Endodermal cell (in vitro differentiated cells): ENCODE results near the gene SZT2. TPM values are rescaled to one million over a fixed set of nuclear protein-coding genes. Genes with fewer than 3 reads are reported as not detected.
A peak's percentile ranks its signal among the peaks of the same experiment; 100 is the strongest.

Source experiments
- DNase-seq: peaks from one replicate; pipeline ENCODE4 v3.0.0-alpha.2; 2017
- H3K27ac ChIP-seq: 2 replicates; pipeline ENCODE4 v1.5.1; 2013; ENCODE audit warnings: mild to moderate bottlenecking, low read depth, low read length, moderate library complexity
- H3K27me3 ChIP-seq: 2 replicates; pipeline ENCODE4 v1.6.1; 2013; ENCODE audit warnings: mild to moderate bottlenecking, low read length, moderate library complexity; ENCODE audit not compliant: insufficient read depth, control insufficient read depth, poor library complexity, severe bottlenecking
- H3K36me3 ChIP-seq: 2 replicates; pipeline ENCODE4 v1.7.0; 2013; ENCODE audit warnings: mild to moderate bottlenecking, low read length, moderate library complexity; ENCODE audit not compliant: control insufficient read depth, insufficient read depth
- H3K4me1 ChIP-seq: one replicate; pipeline ENCODE4 v1.7.0; 2013; ENCODE audit warnings: low read length; ENCODE audit not compliant: control insufficient read depth, insufficient read depth
- H3K4me3 ChIP-seq: 2 replicates; pipeline ENCODE4 v1.5.1; 2013; ENCODE audit warnings: mild to moderate bottlenecking, low read length, moderate library complexity
- H3K9ac ChIP-seq: 2 replicates; pipeline ENCODE4 v1.6.1; 2013; ENCODE audit warnings: mild to moderate bottlenecking, low read length, moderate library complexity; ENCODE audit not compliant: poor library complexity, severe bottlenecking; ENCODE audit errors: extremely low read depth
- H3K9me3 ChIP-seq: 2 replicates; pipeline ENCODE4 v1.6.1; 2013; ENCODE audit warnings: mild to moderate bottlenecking, low read length, moderate library complexity; ENCODE audit not compliant: control insufficient read depth
- H3K27ac Mint-ChIP-seq: 2 replicates; pipeline ENCODE4 v1.8.0; 2020; ENCODE audit warnings: mixed read lengths
- H3K27me3 Mint-ChIP-seq: 2 replicates; pipeline ENCODE4 v1.8.0; 2021; ENCODE audit warnings: mild to moderate bottlenecking, mixed read lengths; ENCODE audit not compliant: insufficient read depth
- H3K36me3 Mint-ChIP-seq: 2 replicates; pipeline ENCODE4 v1.8.0; 2020; ENCODE audit warnings: low read depth, mixed read lengths
- H3K4me1 Mint-ChIP-seq: 2 replicates; pipeline ENCODE4 v1.8.0; 2020; ENCODE audit warnings: mixed read lengths
- H3K4me3 Mint-ChIP-seq: 2 replicates; pipeline ENCODE4 v1.8.0; 2020; ENCODE audit warnings: mild to moderate bottlenecking, moderate library complexity, mixed read lengths
- H3K9me3 Mint-ChIP-seq: 2 replicates; pipeline ENCODE4 v1.8.0; 2020; ENCODE audit warnings: mild to moderate bottlenecking, mixed read lengths
- WGBS, 2 experiments: methylation state at CpG; one replicate each; pipeline versions ENCODE4 v1.1.5 to v1.1.7; 2013; ENCODE audit warnings: missing lambda C conversion rate in 2 of 2, mixed read lengths in 1 of 2; ENCODE audit not compliant: insufficient coverage in 1 of 2, insufficient read length in 1 of 2; 5-methylcytosine and 5-hydroxymethylcytosine counted together
- total RNA-seq, 2 donors: library from RNA; stranded (reverse); fragmentation: NEBNext Ultra II Directional in 1 of 2; extraction: Animal tissue kit (Norgen Biotek cat#: 25700) in 1 of 2; gene quantifications; 2 replicates in 1 of 2; 3 replicates in 1 of 2; pipeline ENCODE4 v1.2.1, GENCODE V29; 2021
- TF ChIP-seq, protein P1 (sequence below): fragments of 200-600 bp; sonication (generic); conservative IDR thresholded peaks from 2 replicates; pipeline ENCODE4 v1.5.0; 2021; ENCODE audit warnings: antibody characterized with exemption, mild to moderate bottlenecking

The SZT2 gene
- total RNA-seq, 2 donors from 2014 or later = 55.6 to 59.7 TPM

DNA sequence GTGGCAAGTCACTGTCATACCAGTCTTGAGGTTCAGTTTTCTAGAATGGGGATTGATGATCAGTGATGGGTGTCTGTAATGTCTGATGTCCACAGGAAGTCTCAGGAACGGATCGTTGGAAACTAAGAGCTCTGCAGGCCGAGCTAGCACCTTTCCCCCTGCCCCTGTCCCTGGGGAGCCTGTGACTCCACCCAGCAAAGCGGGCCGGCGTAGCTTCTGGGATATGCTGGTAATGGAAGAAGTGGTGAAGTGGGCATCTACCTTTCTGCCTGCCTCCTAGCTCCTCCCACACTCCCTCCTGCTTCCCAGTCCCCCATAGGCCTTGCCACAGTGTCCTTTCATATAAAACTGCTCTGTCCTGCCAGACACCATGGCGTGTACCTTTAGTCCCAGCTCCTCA is 50.7 kb downstream of the SZT2 start:
- Histone ChIP-seq H3K9me3 (no peaks in the 10 kb centered on the region), H3K27me3 (no peaks in the 10 kb centered on the region), H3K27ac (no peak overlapping the region), H3K36me3 (peaks cover 33% of the 10 kb centered on the region), H3K9ac (no peak overlapping the region), H3K4me1 (no peaks in the 10 kb centered on the region), H3K4me3 (no peak overlapping the region)
- Mint-ChIP-seq H3K9me3 (no peaks in the 10 kb centered on the region), H3K36me3 (peaks cover 65% of the 10 kb centered on the region), H3K4me1 (peaks cover 9% of the 10 kb centered on the region), H3K27ac (no peak overlapping the region), H3K4me3 (no peak overlapping the region), H3K27me3 (no peaks in the 10 kb centered on the region)
- 87 to 90% methylated on average over 3 to 6 of the region's 7 CpGs for WGBS, 2 experiments
- TF ChIP-seq, protein P1, sequence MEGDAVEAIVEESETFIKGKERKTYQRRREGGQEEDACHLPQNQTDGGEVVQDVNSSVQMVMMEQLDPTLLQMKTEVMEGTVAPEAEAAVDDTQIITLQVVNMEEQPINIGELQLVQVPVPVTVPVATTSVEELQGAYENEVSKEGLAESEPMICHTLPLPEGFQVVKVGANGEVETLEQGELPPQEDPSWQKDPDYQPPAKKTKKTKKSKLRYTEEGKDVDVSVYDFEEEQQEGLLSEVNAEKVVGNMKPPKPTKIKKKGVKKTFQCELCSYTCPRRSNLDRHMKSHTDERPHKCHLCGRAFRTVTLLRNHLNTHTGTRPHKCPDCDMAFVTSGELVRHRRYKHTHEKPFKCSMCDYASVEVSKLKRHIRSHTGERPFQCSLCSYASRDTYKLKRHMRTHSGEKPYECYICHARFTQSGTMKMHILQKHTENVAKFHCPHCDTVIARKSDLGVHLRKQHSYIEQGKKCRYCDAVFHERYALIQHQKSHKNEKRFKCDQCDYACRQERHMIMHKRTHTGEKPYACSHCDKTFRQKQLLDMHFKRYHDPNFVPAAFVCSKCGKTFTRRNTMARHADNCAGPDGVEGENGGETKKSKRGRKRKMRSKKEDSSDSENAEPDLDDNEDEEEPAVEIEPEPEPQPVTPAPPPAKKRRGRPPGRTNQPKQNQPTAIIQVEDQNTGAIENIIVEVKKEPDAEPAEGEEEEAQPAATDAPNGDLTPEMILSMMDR = no peak
- peak; percentile 28 for DNase-seq

DNA sequence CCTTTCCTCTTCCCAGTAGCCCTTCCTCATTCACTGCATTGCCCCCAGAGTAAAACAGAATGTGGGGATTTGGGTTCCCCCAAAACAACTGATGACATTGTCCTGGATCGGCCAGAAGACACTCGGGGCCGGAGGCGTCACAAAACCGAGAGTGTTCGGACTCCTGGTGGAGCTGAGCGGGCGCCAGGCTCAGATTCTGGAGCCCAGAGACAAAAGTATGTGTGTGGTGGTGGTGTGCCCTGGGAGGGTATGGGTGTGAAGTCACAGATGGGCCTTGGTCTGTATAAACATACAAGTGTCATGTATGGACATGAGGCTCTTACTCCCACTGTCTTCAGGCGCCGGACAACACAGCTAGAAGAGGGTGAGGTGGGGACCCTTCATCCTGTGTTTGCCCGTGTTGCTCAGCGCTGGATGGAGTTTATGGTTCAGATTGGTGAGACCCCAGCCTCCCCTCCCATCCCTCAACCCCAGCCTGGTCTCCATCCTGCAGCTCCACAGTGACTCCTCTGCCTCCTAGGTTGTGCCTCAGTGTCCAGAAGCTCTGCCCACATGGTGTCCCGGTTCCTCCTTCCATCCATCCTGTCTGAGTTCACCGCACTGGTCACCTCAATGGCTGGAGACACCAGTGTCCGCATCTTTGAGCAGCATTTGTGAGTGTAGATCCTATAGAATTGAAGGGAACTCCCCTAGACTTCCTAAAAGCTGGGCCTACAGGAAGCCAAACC is 51.6 kb downstream of the SZT2 start:
- Mint-ChIP-seq H3K27me3 (no peaks in the 10 kb centered on the region), H3K4me3 (no peak overlapping the region), H3K9me3 (no peaks in the 10 kb centered on the region), H3K4me1 (peaks cover 10% of the 10 kb centered on the region), H3K36me3 (peaks cover 69% of the 10 kb centered on the region), H3K27ac (peak overlapping the region; percentile 36)
- no peaks in the 10 kb centered on the region for H3K27me3 ChIP-seq
- 92 to 97% methylated on average over 8 to 15 of the region's 15 CpGs for WGBS, 2 experiments
- H3K36me3 ChIP-seq = peaks cover 40% of the 10 kb centered on the region
- H3K9ac ChIP-seq = no peak overlapping the region
- DNase-seq = peak; percentile 22
- H3K4me3 ChIP-seq = no peak overlapping the region
- TF ChIP-seq, protein P1 = no peak
- no peaks in the 10 kb centered on the region for H3K4me1 ChIP-seq
- H3K27ac ChIP-seq = no peak overlapping the region
- no peaks in the 10 kb centered on the region for H3K9me3 ChIP-seq

DNA sequence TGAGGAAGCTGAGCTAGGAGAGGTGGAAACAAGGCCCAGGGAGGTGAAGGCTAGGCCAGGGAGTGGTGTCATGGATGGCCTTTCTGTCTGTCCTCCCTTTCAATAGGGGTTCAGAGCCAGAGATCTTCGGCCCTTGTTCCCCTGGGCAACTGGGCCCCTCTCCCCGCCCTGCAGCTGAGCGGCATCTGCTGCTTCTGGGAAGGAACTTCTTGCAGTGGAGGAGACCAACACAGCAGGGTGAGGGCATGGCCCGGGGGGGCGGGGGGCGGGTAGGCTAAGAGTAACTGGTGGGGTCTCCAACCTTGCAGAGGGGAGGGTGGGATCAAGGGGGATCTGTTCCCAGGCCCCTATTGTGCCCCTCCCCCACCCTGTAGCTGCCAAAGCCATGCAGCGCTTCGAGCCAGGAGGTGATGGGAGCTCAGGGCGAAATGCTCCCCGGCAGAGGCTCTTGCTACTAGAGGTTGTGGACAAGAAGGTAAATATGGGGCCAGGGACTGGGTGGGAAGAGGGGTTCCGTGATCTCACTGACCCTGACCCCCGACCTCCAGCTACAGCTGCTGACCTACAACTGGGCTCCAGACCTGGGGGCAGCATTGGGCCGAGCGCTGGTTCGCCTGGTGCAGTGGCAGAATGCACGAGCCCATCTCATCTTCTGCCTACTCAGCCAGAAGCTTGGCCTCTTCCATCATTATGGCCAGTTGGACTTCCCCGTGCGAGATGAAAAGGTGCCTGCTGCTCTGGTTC is 52.4 kb downstream of the SZT2 start:
- TF ChIP-seq, protein P1 = no peak
- H3K4me3 Mint-ChIP-seq = no peak overlapping the region
- WGBS, 2 experiments = 89 to 91% methylated on average over 4 to 18 of the region's 18 CpGs

More for the DNA sequence above, 52.4 kb downstream of the SZT2 start:
- H3K27ac ChIP-seq = no peak overlapping the region
- no peak overlapping the region for H3K27ac Mint-ChIP-seq
- H3K9me3 ChIP-seq = no peaks in the 10 kb centered on the region
- H3K27me3 ChIP-seq = no peaks in the 10 kb centered on the region
- peak; percentile 33 for DNase-seq
- no peaks in the 10 kb centered on the region for H3K27me3 Mint-ChIP-seq
- peaks cover 41% of the 10 kb centered on the region for H3K36me3 ChIP-seq
- H3K4me1 Mint-ChIP-seq = peaks cover 10% of the 10 kb centered on the region
- H3K9me3 Mint-ChIP-seq = no peaks in the 10 kb centered on the region
- H3K4me1 ChIP-seq = no peaks in the 10 kb centered on the region
- H3K9ac ChIP-seq = no peak overlapping the region
- peaks cover 76% of the 10 kb centered on the region for H3K36me3 Mint-ChIP-seq
- no peak overlapping the region for H3K4me3 ChIP-seq
